OCI-LY1 (cell line): ENCODE results near the gene TAB2.

Experiments
- H2AFZ ChIP-seq: fragments of 200-600 bp; sonication (generic), shearing (Covaris generic); 2 replicates; pipeline ENCODE4 v1.6.0; 2014; ENCODE audit warnings: antibody characterized with exemption, mild to moderate bottlenecking, low read length
- H3F3A ChIP-seq: fragments of 200-600 bp; sonication (generic), shearing (Covaris generic); 2 replicates; pipeline ENCODE4 v1.6.0; 2014; ENCODE audit warnings: mild to moderate bottlenecking, antibody characterized with exemption, low read length, moderate library complexity; ENCODE audit not compliant: insufficient read depth
- H3K27ac ChIP-seq: fragments of 200-600 bp; sonication (generic); 2 replicates; pipeline ENCODE4 v1.5.1; 2014; ENCODE audit warnings: low read length, mixed run types, mild to moderate bottlenecking, low read depth; ENCODE audit not compliant: poor library complexity, severe bottlenecking
- H3K27me3 ChIP-seq: fragments of 200-600 bp; sonication (generic); 2 replicates; pipeline ENCODE4 v1.6.0; 2014; ENCODE audit warnings: antibody characterized with exemption, mild to moderate bottlenecking, low read length, moderate library complexity; ENCODE audit not compliant: insufficient read depth
- H3K36me3 ChIP-seq: fragments of 200-600 bp; sonication (generic); 2 replicates; pipeline ENCODE4 v1.6.1; 2014; ENCODE audit warnings: mild to moderate bottlenecking, antibody characterized with exemption, low read length, moderate library complexity, mixed read lengths; ENCODE audit not compliant: insufficient read depth
- H3K4me1 ChIP-seq: fragments of 200-600 bp; sonication (generic); 2 replicates; pipeline ENCODE4 v1.5.1; 2014; ENCODE audit warnings: mild to moderate bottlenecking, low read length, moderate library complexity; ENCODE audit not compliant: insufficient read depth, severe bottlenecking
- H3K4me2 ChIP-seq: fragments of 200-600 bp; sonication (generic), shearing (Covaris generic); 2 replicates; pipeline ENCODE4 v1.6.1; 2014; ENCODE audit warnings: low read length
- H3K4me3 ChIP-seq: fragments of 200-600 bp; sonication (generic); 2 replicates; pipeline ENCODE4 v1.5.1; 2014; ENCODE audit warnings: low read length, low read depth, mild to moderate bottlenecking, mixed read lengths; ENCODE audit not compliant: poor library complexity, severe bottlenecking
- H3K79me2 ChIP-seq: fragments of 200-600 bp; shearing (Covaris generic); 2 replicates; pipeline ENCODE4 v1.6.1; 2016; ENCODE audit warnings: mixed run types, low read length, mixed read lengths; ENCODE audit not compliant: insufficient read depth
- H3K9ac ChIP-seq: fragments of 200-600 bp; sonication (generic), shearing (Covaris generic); 2 replicates; pipeline ENCODE4 v1.6.1; 2014; ENCODE audit warnings: mild to moderate bottlenecking, low read length, mixed read lengths
- H3K9me2 ChIP-seq: fragments of 200-600 bp; sonication (generic), shearing (Covaris generic); 2 replicates; pipeline ENCODE4 v1.6.1; 2014; ENCODE audit warnings: low read depth, mild to moderate bottlenecking, low read length, mixed read lengths
- H3K9me3 ChIP-seq: fragments of 200-600 bp; shearing (Covaris generic); 2 replicates; pipeline ENCODE4 v1.6.1; 2014; ENCODE audit warnings: low read length, mixed read lengths
- H4K20me1 ChIP-seq: fragments of 200-600 bp; sonication (generic), shearing (Covaris generic); 2 replicates; pipeline ENCODE4 v1.6.0; 2016; ENCODE audit warnings: mild to moderate bottlenecking, low read length; ENCODE audit not compliant: insufficient read depth
- CTCF ChIP-seq: fragments of 200-600 bp; sonication (generic), shearing (Covaris generic); IDR thresholded peaks from 2 replicates; pipeline ENCODE4 v1.5.1; 2017; ENCODE audit warnings: mild to moderate bottlenecking, antibody characterized with exemption, low read length, moderate library complexity, mixed read lengths
- EZH2 ChIP-seq: fragments of 200-600 bp; sonication (generic), shearing (Covaris generic); IDR thresholded peaks from 2 replicates; pipeline ENCODE4 v1.8.0; 2017; ENCODE audit warnings: borderline replicate concordance, mixed run types, mild to moderate bottlenecking, antibody characterized with exemption, low read length, moderate library complexity, mixed read lengths

The TAB2 gene

GRCh38 chr6:149368065-149368464, 50.6 kb downstream of the TAB2 start:
- Histone ChIP-seq H3F3A (no peaks in the 10 kb centered on the region), H3K36me3 (peaks cover 14% of the 10 kb centered on the region; the same call in 1 of the 2 replicates), H4K20me1 (no peaks in the 10 kb centered on the region; the same call in 1 of the 2 replicates), H3K79me2 (peaks cover 68% of the 10 kb centered on the region), H3K4me3 (no peak overlapping the region), H3K9ac (no peak overlapping the region), H2AFZ (no peak overlapping the region), H3K27ac (no peak overlapping the region), H3K27me3 (no peaks in the 10 kb centered on the region), H3K4me2 (no peak overlapping the region), H3K4me1 (peaks cover 5% of the 10 kb centered on the region), H3K9me3 (no peaks in the 10 kb centered on the region), H3K9me2 (no peaks in the 10 kb centered on the region; the same call in 1 of the 2 replicates)
- TF ChIP-seq EZH2: no peak
- no peak for TF ChIP-seq CTCF

- no peak for TF ChIP-seq EZH2
- TF ChIP-seq CTCF: no peak
- peaks cover 2% of the 10 kb centered on the region for H3K4me1 ChIP-seq
- no peak overlapping the region for H3K4me2 ChIP-seq
- no peaks in the 10 kb centered on the region; the same call in 1 of the 2 replicates for H4K20me1 ChIP-seq
- H3K4me3 ChIP-seq: no peak overlapping the region
- H3K36me3 ChIP-seq: peaks cover 31% of the 10 kb centered on the region; the same call in 1 of the 2 replicates
- H3K9me2 ChIP-seq: no peaks in the 10 kb centered on the region; the same call in 1 of the 2 replicates
- H3K9ac ChIP-seq: no peak overlapping the region
- H3K27ac ChIP-seq: no peak overlapping the region
- H2AFZ ChIP-seq: no peak overlapping the region
- no peaks in the 10 kb centered on the region for H3K9me3 ChIP-seq
- no peaks in the 10 kb centered on the region for H3K27me3 ChIP-seq
- no peaks in the 10 kb centered on the region for H3F3A ChIP-seq
- peaks cover 57% of the 10 kb centered on the region for H3K79me2 ChIP-seq
Observed at GRCh38 chr6:149371154-149371553, 53.6 kb downstream of the TAB2 start.

GRCh38 chr6:149372062-149372461, 54.5 kb downstream of the TAB2 start:
- H3K4me3 ChIP-seq: no peak overlapping the region
- no peaks in the 10 kb centered on the region for H3F3A ChIP-seq
- no peak overlapping the region for H2AFZ ChIP-seq
- H3K9me3 ChIP-seq: no peaks in the 10 kb centered on the region
- H3K9ac ChIP-seq: no peak overlapping the region
- no peaks in the 10 kb centered on the region; the same call in 1 of the 2 replicates for H4K20me1 ChIP-seq
- peaks cover 37% of the 10 kb centered on the region; the same call in 1 of the 2 replicates for H3K36me3 ChIP-seq
- H3K4me1 ChIP-seq: no peaks in the 10 kb centered on the region
- no peak for TF ChIP-seq CTCF
- no peak for TF ChIP-seq EZH2
- peaks cover 48% of the 10 kb centered on the region for H3K79me2 ChIP-seq
- H3K27ac ChIP-seq: no peak overlapping the region
- no peaks in the 10 kb centered on the region; the same call in 1 of the 2 replicates for H3K9me2 ChIP-seq
- H3K4me2 ChIP-seq: no peak overlapping the region
- H3K27me3 ChIP-seq: no peaks in the 10 kb centered on the region
